HG03442 (cell line): ENCODE data around the gene LSM14B.
A peak's percentile ranks its signal among the peaks of the same experiment; 100 is the strongest.
"Not testable (repeated sequence)": the region's sequence is repeated elsewhere in the genome, so short reads cannot be mapped to it uniquely, and the experiment has no call there.

Source experiments
- ATAC-seq: cut with Tn5 transposase; IDR thresholded peaks from one replicate; pipeline ENCODE4 v1.9.1; 2021; ENCODE audit warnings: mild to moderate bottlenecking, moderate library complexity; ENCODE audit not compliant: unreplicated experiment

LSM14B gene

DNA sequence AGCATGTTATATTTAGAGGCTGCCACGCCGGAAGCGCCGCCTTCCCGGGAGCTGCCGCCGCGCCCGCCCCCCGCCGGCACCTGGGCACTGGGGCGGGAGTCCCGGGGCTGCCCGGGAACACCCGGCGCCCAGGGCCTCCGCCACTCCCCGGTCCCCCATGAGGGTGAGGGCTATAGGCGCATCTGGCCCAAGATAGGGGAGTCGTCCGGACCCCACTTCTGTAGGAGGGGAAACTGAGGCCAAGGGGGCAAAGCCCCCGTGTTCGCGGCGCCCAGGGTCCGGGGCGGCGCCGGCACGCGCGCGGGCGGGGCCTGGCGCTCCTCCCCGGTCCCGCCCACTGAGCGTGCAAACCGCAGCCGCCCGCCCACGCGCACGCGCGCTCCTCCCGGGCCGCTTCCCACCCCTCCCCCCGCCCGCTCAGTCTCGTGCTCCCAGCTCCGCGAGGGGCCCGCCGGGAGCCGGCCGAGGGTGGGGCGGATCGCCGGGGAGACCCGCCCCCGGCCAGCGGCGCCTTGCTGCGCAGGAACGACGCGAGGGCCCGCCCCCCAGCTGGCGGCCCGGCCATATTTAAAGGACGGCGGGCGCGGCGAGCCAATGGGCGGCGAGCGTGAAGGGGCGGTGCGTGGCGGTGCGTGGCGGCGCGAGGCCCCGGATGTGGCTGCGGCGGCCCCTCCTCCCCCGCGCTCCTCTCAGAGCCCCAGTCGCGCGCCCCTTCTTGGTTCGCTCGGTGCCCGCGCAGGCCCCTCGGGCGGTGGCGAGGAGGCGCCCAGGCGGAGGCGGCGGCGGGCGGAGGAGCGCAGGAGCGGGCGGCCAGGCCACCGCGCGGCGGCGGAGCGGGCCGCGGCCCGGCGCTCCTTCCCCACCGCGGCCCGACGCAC is at the start of gene LSM14B:
Gene LSM14B (plus strand): TSS at position 700 of the 878 bp plus-strand sequence. CDS start 192 bp downstream, outside the sequence.
- peak; percentile 72 for ATAC-seq

DNA sequence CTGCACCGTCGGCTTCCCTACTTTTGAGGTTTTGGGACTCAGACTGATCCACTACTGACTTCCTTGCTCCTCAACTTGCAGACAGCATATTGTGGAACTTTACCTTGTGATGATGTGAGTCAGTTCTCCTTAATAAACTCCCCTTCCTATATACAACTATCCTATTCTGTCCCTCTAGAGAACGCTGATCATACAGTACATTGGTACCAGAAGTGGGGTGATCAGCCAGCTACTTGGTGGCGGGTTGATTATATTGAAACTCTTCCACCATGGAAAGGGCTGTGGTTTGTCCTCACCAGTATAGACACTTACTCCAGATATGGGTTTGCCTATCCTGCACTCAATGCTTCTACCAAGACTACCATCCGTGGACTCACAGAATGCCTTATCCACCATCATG is 49.0 kb upstream of the LSM14B start:
- ATAC-seq: no peak

DNA sequence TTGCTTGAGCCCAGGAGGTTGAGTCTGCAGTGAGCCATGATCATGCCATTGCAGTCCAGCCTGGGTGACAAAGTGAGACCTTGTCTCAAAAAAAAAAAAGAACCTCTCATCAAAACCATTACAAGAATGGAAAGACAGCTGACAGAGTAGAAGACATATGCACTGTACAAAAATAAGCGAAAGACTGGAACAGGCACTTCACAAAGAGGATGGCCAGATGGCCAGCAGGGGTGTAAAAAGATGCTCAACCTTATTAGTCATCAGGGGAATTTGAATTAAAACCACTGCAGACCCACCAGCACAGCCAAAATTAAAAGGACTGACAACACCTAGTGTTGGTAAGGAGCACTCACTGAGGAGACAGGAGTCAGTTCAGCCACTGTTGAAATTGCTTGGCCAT is 43.1 kb upstream of the LSM14B start:
- no peak for ATAC-seq

DNA sequence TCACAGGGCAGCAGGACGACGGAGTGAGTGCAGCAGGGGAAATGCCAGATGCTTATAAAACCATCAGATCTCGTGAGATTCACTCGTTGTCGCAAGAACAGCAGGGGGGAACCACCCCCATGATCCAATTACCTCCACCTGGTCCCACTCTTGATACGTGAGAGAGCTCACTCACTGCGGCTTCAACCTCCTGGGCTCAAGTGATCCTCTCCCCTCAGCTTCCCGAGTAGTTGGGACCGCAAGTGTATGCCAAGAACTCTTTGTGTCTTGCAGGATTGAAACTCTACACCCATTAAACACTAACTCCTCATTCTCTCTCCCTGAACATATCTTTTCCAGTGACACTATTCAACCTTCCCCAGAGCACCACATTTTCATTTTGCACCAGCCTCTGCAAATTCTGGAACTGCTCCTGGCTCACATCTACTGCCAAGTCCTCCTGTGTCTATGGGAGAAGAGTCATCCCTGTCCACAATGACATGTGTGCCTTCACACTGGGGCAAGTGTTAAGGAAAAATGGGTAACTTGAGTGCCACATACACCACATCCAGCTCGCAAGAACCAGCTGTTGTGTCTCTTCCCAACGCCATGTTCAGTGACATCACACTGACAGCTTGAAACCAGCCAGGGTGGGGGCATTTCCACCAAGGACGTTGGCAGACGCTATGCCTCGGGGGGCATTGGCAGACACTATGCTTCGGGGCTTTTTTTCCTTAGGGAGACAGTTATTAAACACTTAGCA is 41.9 kb upstream of the LSM14B start:
- no peak for ATAC-seq

DNA sequence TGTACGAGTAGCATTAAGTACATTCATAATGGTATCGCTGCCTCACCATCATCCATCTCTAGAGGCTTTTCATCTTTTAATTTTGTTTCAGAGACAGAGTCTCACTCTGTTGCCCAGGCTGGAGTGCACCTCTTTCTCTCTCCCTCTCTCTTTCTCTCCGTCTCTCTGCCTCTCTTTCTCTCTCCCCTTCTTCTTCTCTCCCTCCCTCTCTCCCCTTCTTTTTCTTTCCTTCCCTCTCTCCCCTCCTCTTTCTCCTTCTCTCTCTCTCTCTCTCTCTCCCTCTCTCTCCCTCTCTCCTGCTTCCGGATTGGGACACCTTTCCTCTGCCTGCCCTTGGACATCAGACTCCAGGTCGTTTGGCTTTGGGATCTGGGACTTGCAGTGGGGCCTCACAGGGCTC is 39.0 kb upstream of the LSM14B start:
- ATAC-seq: no peak

DNA sequence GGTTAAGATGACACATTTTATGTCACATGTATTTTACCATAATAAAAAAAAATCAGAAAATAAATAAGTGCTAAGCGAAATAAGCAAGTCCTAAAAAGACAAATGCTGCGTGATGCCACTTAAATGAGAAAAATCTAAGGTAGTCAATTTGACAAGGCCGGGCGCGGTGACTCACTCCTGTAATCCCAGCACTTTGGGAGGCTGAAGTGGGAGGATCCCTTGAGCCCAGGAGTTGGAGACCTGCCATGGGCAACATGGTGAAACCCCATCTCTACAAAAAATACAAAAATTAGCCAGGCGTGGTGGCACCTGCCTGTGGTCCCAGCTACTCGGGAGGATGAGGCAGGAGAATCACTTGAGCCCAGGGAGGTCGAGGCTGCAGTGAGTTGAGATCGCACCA is 38.1 kb upstream of the LSM14B start:
- not testable (repeated sequence) for ATAC-seq

DNA sequence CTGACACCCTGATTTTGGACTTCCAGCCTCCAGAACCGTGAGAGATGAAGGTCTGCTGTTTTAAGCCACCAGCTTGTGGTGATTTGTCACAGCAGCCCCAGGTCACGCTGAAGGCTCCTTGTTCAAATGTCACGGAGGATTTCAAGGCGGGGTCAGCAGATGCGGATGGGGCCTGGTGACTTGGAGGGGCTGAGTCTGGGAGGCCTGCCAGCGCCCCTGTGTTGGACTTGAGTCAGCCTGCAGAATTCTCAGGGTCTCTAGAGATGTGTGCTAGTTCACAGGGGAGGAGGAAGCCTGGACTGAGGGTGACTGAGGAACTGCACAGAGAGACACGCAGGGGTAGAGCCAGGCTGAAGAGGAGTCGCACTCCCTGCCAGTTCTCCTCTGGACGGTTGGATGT is 37.1 kb upstream of the LSM14B start:
- ATAC-seq: no peak

DNA sequence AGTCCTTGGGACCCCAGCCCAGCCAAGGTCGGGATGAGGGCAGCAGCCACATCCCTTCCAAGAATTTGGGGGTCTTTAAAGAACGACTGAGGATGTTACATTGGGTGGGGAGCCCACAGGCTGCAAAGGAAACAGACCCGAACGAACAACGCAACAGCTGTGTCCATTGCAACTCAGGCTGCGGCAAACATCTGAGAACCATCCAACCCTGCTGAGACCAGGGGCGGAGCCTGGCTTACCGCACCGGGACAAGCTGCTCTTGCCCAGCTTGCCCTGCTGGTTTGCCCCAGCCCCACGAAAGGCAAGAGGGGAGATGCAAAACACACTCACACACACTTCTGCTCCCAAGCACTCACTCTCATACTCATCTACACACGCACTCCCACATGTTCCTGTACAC is 35.0 kb upstream of the LSM14B start:
- ATAC-seq: no peak

DNA sequence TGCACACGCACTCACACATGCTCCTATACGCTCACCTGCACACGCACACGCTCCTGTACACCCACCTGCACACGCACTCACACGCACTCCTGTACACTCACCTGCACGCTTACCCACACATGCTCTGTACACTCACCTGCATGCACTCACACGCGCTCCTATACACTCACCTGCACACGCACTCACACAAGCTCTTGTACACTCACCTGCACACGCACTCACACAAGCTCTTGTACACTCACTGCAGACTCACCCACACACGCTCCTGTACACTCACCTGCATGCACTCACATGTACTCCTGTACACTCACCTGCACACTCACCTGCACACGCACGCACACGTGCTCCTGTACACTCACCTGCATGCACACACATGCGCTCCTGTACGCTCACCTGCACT is 34.6 kb upstream of the LSM14B start:
- no peak for ATAC-seq

DNA sequence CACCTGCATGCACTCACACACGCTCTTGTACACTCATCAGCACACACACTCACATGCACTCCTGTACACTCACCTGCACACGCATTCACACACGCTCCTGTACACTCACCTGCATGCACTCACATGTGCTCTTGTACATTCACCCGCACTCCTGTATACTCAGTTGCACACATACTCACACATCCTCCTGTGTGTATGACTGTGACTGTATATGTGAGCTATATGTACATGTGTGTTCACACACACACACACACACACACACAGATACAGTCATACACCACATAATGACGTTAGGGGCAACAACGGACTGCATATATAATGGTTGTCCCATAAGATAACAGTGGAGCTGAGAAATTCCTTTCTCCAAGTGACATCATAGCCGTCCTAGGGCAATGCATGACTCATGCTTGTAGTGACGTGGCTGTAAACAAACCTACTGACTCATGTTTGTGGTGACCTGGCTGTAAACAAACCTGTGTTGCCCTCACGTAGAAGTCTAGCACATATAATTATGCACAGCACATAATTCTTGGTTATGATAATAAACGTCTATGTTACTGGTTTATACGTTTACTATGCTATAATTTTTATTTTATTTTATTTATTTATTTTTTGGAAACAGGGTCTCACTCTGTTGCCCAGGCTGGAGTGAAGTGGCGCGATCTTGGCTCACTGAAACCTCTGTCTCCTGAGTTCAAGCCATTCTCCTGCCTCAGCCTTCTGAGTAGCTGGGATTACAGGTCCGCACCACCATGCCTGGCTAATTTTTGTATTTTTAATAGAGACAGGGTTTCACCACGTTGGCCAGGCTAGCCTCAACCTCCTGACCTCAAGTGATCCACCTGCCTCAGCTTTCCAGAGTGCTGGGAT is 33.8 kb upstream of the LSM14B start:
- no peak for ATAC-seq

DNA sequence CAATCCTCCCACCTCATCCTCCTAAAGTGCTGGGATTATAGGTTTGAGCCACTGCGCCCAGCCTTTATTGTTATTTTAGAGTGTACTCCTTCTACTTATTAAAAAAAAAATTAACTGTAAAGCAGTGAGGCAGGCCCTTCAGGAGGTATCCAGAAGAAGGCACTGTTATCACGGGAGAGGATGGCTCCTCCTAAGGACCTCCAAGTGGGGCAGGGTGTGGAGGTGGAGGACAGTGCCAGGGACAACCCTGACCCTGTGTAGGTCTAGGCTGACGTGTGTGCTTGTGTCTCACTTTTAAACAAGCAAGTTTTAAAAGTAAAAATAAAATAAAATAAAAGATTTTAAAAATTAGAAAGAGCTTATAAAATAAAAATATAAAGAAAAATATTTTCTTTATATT is 32.9 kb upstream of the LSM14B start:
- ATAC-seq: no peak

DNA sequence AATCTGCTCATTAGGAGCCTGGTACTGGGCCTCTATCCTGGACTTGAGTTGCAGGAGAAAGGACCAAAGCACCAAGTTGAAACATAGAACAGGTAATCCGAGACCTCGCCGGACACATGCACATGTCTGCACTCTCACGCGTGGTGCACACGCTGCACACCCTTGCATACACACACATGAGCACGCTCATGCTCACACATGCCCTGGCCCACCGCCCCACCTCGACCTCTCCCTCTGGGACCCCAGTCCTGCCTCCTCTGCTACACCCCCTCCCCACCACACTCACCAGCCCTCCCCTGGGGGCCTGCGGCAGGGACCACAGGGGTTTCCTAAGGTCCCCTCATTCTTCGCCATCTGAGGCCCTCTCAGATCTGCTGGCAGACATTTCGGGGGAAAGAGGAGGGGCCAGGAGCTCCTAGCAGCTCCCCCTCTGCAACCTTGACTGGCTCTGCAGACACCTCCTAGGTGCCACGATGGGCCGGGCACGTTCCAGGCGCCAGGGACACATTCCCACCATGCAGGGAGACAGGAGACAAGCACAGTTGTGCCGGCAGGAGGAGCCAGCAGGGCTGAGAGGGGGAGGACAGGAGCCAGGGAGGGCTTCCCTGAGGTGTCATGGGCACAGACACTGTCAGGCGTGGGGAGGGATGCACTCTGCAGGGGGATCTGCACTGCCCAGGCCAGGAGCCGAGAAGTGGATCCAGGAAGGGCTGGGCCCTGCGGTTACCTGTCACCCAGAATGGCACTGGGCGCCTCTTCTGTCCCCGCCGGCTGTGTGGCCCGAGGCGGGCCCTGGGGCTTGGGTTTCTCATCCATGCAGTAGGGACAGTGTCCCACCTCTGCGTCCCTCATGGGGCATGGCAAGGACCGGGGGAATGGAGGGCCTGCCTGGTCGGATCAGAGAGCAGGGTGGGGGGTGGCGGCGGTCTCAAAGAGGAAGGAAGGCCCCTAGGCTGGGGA is 25.6 kb upstream of the LSM14B start:
- ATAC-seq: no peak

DNA sequence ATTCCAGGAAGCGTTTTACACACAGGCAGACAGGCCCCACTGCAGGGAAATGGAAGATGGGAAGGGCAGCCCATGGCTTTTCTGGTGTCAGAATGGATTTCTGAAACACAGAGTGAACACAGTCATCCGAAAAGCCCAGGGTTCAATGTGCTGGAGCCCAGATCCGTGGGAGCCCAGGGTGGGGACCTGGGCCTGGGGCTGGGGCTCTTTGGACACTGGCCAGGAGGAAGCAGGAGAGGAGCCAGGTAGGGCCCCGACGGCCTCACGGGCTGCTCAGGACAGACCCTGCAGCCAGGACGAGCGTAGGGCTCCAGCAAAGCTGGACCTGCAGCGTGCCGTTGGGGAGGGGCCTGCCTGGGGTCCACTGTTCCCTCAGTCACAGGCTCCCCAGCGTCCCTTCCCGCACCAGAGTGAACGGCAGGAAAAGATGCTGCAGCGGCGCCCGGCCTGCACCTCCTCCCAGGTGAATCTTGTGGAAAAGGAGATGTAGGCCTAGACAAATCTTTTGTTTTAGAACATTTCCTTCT is 24.3 kb upstream of the LSM14B start:
- ATAC-seq: no peak

DNA sequence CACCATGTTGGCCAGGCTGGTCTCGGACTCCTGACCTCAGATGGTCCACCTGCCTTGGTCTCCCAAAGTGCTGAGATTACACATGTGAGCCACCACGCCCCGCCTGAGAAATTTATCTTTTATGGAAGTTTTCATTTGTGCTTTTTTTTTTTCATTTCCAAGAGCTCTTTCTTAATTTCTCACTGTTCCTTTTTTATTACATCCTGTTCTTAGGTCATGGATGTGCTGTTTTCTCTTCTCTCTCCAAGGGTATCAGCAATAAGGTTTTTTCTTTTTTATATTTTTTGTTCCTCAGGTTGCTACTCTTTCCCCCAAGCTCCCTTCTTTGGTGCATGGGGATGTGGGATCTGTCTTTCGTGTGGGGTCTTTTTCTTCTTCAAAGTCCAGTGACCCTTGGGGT is 21.2 kb upstream of the LSM14B start:
- no peak for ATAC-seq

DNA sequence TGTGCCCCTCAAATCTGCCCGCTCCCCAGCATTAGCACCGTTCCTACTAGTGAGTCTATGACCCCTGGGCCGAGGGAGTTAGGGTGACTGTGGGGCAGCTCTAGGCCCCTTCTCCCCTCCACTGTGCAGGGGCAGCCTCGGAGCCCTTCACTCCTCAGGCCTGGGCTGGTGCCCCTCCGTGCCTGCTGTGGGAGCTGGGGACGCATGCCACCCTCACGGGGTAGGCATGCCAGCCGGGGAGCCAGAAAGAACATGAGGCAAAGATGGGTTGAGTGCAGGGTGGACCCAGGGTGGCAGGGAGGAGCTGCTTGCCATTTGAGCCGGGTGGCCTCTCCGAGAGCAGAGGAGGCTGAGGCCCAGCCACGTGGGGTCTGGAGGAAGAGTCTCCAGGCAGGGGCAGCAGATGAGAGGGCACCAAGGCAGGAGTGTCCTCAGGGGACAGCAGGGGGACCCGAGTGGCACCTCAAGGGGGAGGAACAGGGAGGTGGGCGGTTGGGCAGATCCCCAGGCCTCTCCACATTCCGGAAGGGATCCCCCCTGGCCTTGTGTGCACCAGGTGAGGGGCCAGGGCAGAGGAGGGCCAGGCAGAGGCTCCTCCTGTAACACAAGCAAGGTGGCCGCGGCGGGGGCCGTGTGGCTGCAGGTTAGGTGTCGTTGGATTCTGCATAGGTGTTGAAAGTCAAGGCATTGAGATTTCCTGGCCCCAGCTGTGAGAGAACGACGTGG is 18.6 kb upstream of the LSM14B start:
- ATAC-seq: no peak

DNA sequence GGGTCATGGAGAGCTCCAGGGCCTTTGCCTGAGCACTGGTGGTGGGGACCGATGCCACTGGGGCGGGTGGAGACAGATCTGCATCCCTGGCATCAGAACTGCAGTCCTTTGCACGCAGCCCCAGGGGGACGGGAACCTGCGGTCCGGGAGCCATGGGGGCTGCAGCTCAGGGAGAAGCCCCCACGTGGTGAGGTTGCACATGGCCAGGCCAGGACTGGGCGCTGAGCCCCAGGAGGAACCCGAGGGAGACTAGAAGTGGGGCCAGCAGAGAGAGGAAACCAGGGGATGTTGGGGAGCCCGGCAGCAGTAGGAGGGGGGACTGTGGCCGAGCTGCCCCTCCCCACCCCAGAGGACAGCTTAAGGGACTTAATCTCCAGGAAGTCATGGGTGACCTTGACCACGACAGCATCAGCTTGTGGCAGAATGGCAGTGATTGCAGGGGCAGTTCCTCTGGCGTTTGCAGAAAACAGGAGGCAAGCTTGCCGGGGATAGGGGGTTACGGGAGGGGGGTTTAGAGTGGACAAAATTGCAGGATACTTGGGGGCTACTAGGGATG is 18.0 kb upstream of the LSM14B start:
- no peak for ATAC-seq

DNA sequence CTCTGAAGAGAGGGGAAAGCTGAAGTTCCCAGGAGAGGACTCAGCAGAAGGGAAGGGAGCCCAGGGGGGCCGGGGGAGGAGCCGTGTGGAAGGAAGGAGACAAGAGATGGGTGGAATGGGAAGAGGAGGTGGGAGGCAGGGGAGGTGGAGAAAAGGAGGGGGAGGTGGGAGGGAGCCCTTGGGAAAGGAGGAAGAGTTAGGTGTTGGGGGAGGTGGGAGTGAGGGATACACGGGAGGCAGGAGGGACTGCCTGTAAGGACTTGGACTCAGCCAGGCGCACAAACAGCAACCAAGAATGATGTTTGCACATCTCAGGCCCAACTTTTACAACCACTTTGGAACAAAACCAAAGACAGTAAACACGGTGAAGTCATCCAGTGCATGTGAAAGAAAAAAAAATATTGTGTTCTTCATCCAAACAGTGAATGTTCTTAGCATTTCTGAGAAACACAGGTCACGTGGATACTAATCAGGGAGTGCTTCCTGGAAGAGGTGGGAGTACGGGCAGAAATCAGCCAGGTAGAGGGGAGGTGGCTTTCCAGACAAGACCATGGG is 17.4 kb upstream of the LSM14B start:
- ATAC-seq: no peak

DNA sequence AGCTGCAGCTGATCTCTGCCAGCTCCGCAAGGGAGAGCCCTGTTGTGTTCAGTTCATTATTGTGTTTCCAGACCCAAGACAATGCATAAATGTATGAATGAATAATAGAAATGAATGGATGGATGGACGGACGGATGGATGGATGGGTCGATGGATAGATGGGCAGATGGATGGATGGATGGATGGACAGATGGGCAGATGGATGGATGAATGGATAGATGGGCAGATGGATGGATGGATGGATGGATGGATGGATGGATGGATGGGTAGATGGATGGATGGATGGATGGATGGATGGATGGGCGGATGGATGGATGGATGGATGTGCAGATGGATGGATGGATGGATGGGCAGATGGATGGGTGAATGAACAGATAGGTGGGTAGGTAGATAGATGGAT is 16.7 kb upstream of the LSM14B start:
- ATAC-seq: no peak

DNA sequence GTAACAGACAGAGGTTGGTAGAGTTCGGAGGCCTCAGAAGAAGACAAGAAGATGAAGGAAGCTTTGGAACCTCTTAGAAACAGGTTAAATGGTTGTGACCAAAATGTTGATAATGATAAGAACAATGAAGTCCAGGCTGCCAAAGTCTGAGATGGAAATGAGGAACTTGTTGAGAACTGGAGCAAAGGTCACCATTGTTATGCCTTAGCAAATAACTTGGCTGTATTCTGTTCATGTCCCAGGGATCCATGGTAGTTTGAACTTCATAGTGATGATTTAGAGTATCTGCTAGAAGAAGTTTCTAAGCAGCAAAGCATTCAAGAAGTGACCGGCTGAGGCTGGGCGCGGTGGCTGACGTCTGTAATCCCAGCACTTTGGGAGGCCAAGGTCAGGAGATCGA is 11.1 kb upstream of the LSM14B start:
- ATAC-seq: no peak
